IPS-15b (cell line): Measurements from ENCODE around the gene CRISPLD2.

Experiments used
- H3K27me3 ChIP-seq: one replicate; pipeline ENCODE4 v1.6.1; 2013; ENCODE audit warnings: low read length; ENCODE audit not compliant: control insufficient read depth, insufficient read depth
- H3K36me3 ChIP-seq: one replicate; pipeline ENCODE4 v1.6.1; 2013; ENCODE audit warnings: low read length; ENCODE audit not compliant: control insufficient read depth, insufficient read depth
- H3K4me1 ChIP-seq: one replicate; pipeline ENCODE4 v1.6.1; 2013; ENCODE audit warnings: mild to moderate bottlenecking, low read length; ENCODE audit not compliant: control insufficient read depth, insufficient read depth
- H3K4me3 ChIP-seq: one replicate; pipeline ENCODE4 v1.5.1; 2013; ENCODE audit warnings: low read depth, low read length
- H3K9ac ChIP-seq: one replicate; pipeline ENCODE4 v1.6.1; 2013; ENCODE audit warnings: low read depth, mild to moderate bottlenecking, low read length
- H3K9me3 ChIP-seq: one replicate; pipeline ENCODE4 v1.6.1; 2013; ENCODE audit warnings: mild to moderate bottlenecking, low read length; ENCODE audit not compliant: control insufficient read depth, insufficient read depth

CRISPLD2 gene

DNA sequence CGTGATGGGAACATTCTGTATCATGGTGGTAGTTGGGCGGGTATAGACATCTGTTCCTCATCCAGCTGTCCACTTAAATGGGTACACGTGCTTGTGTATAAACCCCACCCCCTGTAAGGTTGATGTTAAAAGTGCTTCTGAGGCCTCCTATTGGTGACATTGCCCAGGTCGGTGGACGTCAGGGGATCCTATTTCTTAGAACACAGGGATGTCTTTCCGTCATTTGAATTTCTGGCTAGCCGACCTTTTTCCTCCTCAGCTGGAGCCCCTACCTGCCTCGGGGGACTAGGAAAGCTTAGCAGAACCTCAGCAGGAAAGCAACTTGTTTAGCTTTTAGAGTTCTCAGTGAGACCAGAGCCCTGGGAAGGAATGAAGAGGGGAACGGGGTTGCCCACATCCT lies 16.6 kb upstream of the CRISPLD2 start:
- H3K27me3 ChIP-seq: no peaks in the 10 kb centered on the region
- H3K4me3 ChIP-seq: no peak overlapping the region
- H3K4me1 ChIP-seq: no peaks in the 10 kb centered on the region
- H3K9ac ChIP-seq: no peak overlapping the region
- H3K36me3 ChIP-seq: no peaks in the 10 kb centered on the region
- no peaks in the 10 kb centered on the region for H3K9me3 ChIP-seq

DNA sequence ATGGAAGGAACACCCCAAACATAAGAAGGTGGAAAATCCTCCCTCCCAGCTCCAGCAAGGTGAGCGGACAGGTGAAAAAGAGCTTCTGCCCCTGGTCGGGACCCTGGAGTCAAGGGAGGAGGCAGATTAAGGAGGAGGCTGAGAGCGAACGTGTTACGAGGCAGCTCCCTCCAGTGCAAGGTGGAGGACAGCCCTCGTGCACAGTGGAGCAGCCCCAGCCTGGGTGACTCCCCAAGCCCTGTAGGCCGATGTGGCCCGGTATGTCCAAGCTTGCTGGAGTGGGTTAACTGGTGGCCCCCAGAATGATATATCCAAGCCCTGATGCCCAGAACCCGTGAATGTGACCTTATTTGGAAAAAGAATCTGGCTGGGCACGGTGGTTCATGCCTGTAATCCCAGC lies 15.5 kb upstream of the CRISPLD2 start:
- H3K27me3 ChIP-seq: no peaks in the 10 kb centered on the region
- no peak overlapping the region for H3K9ac ChIP-seq
- no peaks in the 10 kb centered on the region for H3K36me3 ChIP-seq
- H3K4me1 ChIP-seq: no peaks in the 10 kb centered on the region
- no peaks in the 10 kb centered on the region for H3K9me3 ChIP-seq
- no peak overlapping the region for H3K4me3 ChIP-seq

DNA sequence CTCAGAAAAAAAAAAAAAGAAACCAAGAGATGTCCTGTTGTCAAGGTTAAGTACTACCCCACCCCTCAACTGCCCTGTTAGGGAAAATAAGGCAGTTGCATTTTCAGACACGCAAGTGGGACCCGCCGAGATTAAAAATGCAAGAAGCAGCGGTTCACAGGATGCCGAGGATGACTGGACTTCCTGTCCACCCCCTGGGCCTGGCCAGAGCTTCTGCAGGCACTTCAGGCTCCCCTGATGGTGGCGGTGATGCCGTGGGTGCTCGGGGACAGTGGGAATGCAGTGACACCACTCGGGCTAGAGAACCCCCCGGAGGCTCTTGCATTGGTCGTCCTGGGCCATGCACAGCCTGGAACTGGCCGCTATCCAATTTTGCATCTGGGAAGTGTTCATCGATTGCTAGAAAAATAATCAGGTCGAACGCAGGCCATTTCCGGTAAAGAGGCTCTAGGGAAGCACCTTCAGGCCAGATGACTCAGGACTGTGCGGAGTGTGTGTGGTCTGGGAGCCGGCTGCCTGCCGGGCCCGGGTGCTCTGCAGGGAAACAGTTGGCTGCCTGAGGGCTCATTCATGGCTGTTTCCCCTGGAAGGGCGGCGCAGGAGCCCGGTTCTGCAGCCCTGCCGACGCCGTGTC lies 13.4 kb upstream of the CRISPLD2 start:
- Histone ChIP-seq H3K27me3 (no peaks in the 10 kb centered on the region), H3K36me3 (no peaks in the 10 kb centered on the region), H3K4me3 (no peak overlapping the region), H3K9me3 (no peaks in the 10 kb centered on the region), H3K4me1 (no peaks in the 10 kb centered on the region), H3K9ac (no peak overlapping the region)

DNA sequence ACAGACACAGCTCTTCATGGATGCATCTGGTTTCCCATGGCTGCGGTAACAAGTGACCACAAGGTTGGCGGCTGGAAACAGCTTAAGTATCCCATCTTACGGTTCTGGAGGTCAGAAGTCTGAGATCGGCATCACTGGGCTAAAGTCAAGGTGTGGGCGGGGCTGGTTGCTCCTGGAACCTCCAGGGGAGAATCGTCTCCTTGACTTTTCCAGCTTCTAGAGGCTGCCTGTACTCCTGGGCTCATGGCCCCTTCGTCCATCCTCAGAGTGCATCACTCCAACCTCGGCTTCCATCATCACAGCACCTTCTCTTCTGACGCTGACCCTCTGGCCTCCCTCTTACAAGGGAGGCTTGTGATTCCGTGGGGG lies 12.9 kb upstream of the CRISPLD2 start:
- Histone ChIP-seq H3K9me3 (no peaks in the 10 kb centered on the region), H3K4me1 (no peaks in the 10 kb centered on the region), H3K36me3 (no peaks in the 10 kb centered on the region), H3K27me3 (no peaks in the 10 kb centered on the region), H3K4me3 (no peak overlapping the region), H3K9ac (no peak overlapping the region)

DNA sequence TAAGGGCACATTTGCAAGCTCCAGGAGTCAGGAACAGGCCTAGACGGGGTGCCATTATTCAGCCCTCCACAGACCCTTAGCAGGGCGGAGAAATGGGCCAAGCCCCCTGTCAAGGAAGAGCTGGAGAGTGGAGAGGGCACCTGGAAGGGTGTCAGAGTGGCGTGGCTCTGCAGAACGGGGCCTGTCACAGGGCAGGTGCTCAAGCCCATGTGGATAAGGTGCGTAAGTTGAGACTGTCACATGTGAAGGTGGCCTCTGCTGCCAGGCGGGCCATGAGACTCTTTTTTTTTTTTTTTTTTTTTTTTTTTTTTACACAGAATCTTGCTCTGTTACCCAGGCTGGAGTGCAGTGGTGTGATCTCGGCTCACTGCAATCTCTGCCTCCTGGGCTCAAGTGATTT lies 12.0 kb upstream of the CRISPLD2 start:
- H3K4me3 ChIP-seq: no peak overlapping the region
- H3K9me3 ChIP-seq: no peaks in the 10 kb centered on the region
- no peaks in the 10 kb centered on the region for H3K27me3 ChIP-seq
- H3K4me1 ChIP-seq: no peaks in the 10 kb centered on the region
- H3K36me3 ChIP-seq: no peaks in the 10 kb centered on the region
- H3K9ac ChIP-seq: no peak overlapping the region

DNA sequence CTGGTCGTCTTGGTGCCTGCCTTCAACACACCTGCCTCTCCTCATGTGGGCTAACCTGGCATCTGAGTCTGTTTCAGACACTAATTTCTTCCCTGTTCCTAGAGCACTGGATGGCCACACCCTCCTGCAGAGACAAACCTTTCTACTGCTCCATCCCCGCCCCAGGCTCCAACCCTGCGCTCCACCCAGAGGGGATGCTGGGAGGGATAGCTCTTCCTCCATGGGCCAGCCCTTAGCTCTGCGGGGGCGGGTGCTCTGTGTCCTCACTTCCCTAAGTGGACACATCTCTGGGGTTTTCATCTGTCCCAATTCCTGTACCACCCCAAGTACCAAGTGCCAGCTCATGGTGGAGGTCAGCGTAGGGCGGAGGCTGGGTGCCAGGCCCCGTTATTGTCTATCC lies 11.0 kb upstream of the CRISPLD2 start:
- H3K9me3 ChIP-seq: no peaks in the 10 kb centered on the region

DNA sequence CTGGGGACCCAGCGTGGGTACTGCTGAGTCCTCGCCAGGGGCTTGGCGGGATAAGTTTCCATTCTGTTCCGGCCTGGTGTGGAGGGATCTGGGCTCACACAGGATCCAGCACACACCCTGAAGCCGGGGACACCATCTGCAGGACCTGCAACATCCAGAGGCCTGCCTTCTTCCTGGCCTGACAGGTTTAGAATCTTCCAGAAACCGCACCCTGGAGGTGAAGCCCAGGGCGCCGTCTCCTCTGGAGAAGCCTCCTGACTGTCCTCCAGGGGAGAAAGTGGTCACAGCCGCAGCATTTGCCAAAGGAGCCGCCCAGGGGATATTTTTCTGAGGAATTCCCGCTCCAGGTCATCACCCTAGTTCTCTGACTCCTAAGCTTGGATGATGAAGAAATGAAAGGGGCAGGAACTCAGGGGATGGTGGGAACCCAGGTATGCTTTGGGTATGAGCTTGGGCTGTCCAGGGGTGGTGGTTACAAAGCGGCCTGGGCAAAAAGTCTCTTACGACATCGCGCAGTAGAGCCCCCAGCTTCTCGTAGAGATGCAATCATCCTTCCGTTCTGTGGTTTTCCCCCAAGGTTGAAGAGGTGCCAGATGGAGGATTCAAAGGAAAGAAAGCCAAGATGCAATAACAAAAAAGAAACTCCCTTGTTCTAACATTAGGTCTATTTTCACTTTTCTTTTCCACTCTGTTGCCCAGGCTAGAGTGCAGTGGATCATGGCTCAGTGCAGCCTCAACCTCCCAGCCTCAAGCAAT lies 9.1 kb upstream of the CRISPLD2 start:
- Histone ChIP-seq H3K27me3 (no peaks in the 10 kb centered on the region), H3K9me3 (no peaks in the 10 kb centered on the region), H3K4me3 (no peak overlapping the region), H3K9ac (no peak overlapping the region), H3K36me3 (no peaks in the 10 kb centered on the region), H3K4me1 (no peaks in the 10 kb centered on the region)

More for the DNA sequence above, 11.0 kb upstream of the CRISPLD2 start:
- Histone ChIP-seq H3K4me1 (no peaks in the 10 kb centered on the region), H3K9ac (no peak overlapping the region), H3K27me3 (no peaks in the 10 kb centered on the region), H3K4me3 (no peak overlapping the region), H3K36me3 (no peaks in the 10 kb centered on the region)

DNA sequence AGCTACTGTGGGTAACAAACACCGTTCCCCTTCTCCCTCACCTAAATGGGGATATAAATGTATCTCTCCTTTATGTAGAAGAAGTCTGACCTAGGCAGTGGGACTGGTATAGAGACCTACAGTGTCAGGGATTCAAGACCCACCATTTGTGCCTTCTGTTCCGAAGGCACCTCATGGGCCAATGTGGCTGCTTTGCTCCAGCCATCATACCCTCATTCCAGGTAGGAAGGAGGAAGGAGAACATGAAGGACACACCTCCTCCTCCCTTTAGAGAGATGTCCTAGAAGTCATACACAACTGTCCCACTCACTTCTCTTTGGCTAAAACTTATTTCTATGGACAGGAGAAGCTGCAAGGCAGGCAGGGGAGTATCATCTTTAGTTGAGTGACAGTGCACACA lies 8.3 kb upstream of the CRISPLD2 start:
- no peak overlapping the region for H3K4me3 ChIP-seq
- H3K9me3 ChIP-seq: no peaks in the 10 kb centered on the region
- no peaks in the 10 kb centered on the region for H3K36me3 ChIP-seq
- no peaks in the 10 kb centered on the region for H3K27me3 ChIP-seq
- no peak overlapping the region for H3K9ac ChIP-seq
- no peaks in the 10 kb centered on the region for H3K4me1 ChIP-seq

DNA sequence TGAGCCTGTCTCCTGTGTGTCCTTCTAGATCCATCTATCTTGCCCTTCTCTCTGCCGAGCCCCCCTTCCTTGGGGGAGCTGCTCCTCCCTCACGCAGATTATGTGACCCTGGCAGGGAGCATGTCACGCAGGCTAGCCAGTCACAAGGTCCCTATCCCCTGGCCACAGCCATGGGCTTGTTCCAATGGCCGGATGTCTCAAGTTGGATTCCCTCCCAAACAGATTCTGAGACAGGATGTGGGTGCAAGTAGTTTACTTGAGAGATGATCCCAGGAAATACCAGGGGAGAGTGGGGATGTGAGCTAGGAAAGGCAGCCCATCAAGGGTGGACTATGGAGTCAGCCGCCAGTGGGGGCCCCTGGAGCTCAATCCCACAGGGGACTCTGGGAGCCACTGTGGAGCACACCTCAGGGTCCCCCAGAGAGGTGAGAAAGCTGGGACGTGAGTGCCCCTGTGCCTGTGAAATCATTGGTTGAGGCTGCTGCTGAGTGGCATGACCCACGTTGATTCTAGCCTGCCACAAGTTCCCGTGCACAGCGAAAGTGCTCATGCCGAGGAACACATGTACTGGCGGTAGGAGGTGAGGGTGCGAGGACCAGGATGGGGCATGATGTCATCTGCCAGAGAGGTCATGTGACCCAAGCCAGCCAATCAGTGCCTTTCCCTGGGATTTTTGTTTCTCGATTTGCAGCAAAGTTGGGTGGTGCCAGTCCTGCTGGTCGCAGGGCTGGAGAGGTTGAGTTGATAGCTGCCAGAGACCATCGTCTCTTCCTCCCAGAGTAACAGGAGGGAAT lies 6.4 kb upstream of the CRISPLD2 start:
- Histone ChIP-seq H3K4me1 (no peaks in the 10 kb centered on the region), H3K36me3 (no peaks in the 10 kb centered on the region), H3K4me3 (no peak overlapping the region), H3K9me3 (no peaks in the 10 kb centered on the region), H3K9ac (no peak overlapping the region), H3K27me3 (peaks cover 4% of the 10 kb centered on the region)

DNA sequence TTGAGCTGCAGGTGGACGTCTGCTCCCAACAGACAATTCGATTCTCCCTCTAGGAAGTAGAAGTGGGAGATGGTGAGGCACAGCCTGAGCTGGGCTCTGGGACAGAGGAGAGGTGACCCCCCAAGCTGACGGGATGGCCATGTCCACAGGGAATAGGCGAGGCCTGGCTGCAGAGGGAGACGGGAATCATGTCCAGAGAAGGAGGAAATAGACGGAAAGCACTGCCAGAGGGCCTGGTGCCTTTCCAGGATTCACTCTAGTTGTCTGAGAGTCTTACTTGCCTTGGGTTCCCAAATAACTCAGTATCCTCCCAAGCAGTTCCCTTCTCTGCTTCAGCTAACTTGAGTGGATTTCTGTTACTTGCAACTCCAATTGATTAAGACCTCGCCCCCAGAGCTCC lies 4.3 kb upstream of the CRISPLD2 start:
- Histone ChIP-seq H3K4me3 (no peak overlapping the region), H3K36me3 (no peaks in the 10 kb centered on the region), H3K27me3 (peaks cover 19% of the 10 kb centered on the region), H3K4me1 (peaks cover 2% of the 10 kb centered on the region), H3K9ac (no peak overlapping the region), H3K9me3 (no peaks in the 10 kb centered on the region)

DNA sequence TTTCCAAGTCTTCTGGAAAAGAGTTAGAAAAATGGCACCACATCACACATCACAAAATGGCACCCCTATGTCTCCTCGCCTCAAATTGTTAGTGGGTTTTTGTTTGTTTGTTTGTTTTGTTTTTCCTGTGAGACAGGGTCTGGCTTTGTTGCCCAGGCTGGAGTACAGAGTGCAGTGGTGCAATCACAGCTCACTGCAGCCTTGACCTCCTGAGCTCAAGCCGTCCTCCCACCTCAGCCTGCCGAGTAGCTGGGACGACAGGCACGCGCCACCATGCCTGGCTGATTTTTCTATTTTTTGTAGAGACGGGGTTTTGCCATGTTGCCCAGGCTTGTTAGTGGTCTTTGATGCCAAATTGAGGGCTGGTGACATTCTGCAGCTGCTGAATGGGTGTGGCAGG lies 3.8 kb upstream of the CRISPLD2 start:
- no peak overlapping the region for H3K4me3 ChIP-seq
- no peaks in the 10 kb centered on the region for H3K36me3 ChIP-seq
- H3K27me3 ChIP-seq: peaks cover 25% of the 10 kb centered on the region
- H3K9me3 ChIP-seq: no peaks in the 10 kb centered on the region
- peaks cover 2% of the 10 kb centered on the region for H3K4me1 ChIP-seq
- no peak overlapping the region for H3K9ac ChIP-seq

DNA sequence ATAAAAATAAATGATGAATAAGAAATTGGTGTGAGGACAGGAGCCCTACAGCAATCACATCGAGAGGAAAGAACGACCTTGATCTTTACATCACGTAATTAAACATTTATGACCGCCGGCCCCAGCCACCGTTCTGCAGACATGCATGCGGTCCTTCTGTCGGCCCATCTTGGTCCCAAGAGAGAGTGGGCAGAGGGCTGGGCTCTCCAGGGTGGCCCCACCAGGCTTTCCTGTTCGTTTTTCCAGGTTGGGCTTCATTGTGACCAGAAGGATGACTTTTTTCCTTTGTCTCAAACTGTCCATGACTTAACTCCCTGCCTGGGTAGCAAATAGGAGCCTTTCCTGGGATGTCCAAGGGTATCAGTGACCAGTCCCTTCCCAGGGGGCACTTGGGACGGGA lies 3.3 kb upstream of the CRISPLD2 start:
- Histone ChIP-seq H3K9ac (no peak overlapping the region), H3K36me3 (no peaks in the 10 kb centered on the region), H3K9me3 (no peaks in the 10 kb centered on the region), H3K4me3 (no peak overlapping the region), H3K4me1 (peaks cover 2% of the 10 kb centered on the region), H3K27me3 (peaks cover 29% of the 10 kb centered on the region)
